Right lobe of liver (tissue), 6 donors: Measurements from ENCODE around the gene FSTL4. TPM values are rescaled to one million over a fixed set of nuclear protein-coding genes. Genes with fewer than 3 reads are reported as not detected.

Experiments
- ATAC-seq, 4 donors: fragments of 200-7000 bp; cut with Tn5 transposase; one replicate each; pipeline ENCODE4 v1.9.1; 2020; ENCODE audit warnings: mild to moderate bottlenecking in 4 of 4, moderate library complexity in 4 of 4
- DNase-seq, 3 donors: peaks; one replicate each; pipeline ENCODE4 v3.0.0-alpha.2; 2020
- H3K27ac ChIP-seq, 3 donors: fragments of 200-600 bp; one replicate each; pipeline ENCODE4 v1.8.0; 2022
- H3K27me3 ChIP-seq, 2 donors: fragments of 200-600 bp; one replicate each; pipeline ENCODE4 v1.8.0; 2022
- H3K36me3 ChIP-seq, 4 donors: fragments of 200-600 bp; sonication (generic) in 1 of 4; one replicate each; pipeline versions ENCODE4 v1.5.1 to v1.8.0; 2017 to 2022; ENCODE audit warnings: control low read depth in 1 of 4
- H3K4me1 ChIP-seq, 4 donors: fragments of 200-600 bp; sonication (generic) in 1 of 4; one replicate each; pipeline versions ENCODE4 v1.5.1 to v1.8.0; 2017 to 2022; ENCODE audit warnings: control low read depth in 1 of 4
- H3K4me3 ChIP-seq, 3 donors: fragments of 200-600 bp; one replicate each; pipeline ENCODE4 v1.8.0; 2022
- H3K9me3 ChIP-seq, 4 donors: fragments of 200-600 bp; sonication (generic) in 1 of 4; one replicate each; pipeline versions ENCODE4 v1.5.1 to v1.8.0; 2017 to 2022; ENCODE audit warnings: control low read depth in 1 of 4
- CTCF ChIP-seq, 4 donors: fragments of 200-600 bp in 3 of 4; fragments of 450-650 bp in 1 of 4; IDR thresholded peaks; one replicate each; pipeline versions ENCODE4 v1.5.1 to v1.8.0; 2016 to 2022; ENCODE audit warnings: antibody characterized with exemption in 4 of 4, mild to moderate bottlenecking in 2 of 4
- POLR2A ChIP-seq: fragments of 450-650 bp; IDR thresholded peaks from one replicate; pipeline ENCODE4 v1.6.1; 2017; ENCODE audit warnings: antibody characterized with exemption, mild to moderate bottlenecking
- WGBS: methylation state at CpG from one replicate; pipeline ENCODE4 v1.1.6; 2018; ENCODE audit warnings: low coverage, low lambda C conversion rate; ENCODE audit not compliant: insufficient coverage; ENCODE audit errors: missing lambda C conversion rate; 5-methylcytosine and 5-hydroxymethylcytosine counted together
- intact Hi-C, 2 donors: fragments of 100-400 bp; cut with DNase I; formaldehyde crosslinking; loops; one replicate each; pipeline versions ENCODE4 v1.11.2 to v1.14.1; 2022
- total RNA-seq, 6 experiments: library from RNA; depleted of rRNA in 2 of 6; stranded (reverse); fragments of >200 nt in 2 of 6; fragmentation: NEBNext Ultra II Directional in 3 of 6; extraction: Animal tissue kit (Norgen Biotek cat#: 25700) in 3 of 6; gene quantifications; one replicate each; pipeline versions ENCODE4 v1.1.0 to v1.2.4, GENCODE V29; 2016 to 2023
- donor health status: DM: no; HTN: yes; CAD: no.
- donor health status: DM: no; HTN: no; CAD: no.
- donor health status: DM: no; HTN: no; CAD: no.
- donor health status: DM: no; HTN: yes; CAD: no.
- donor health status: DM: no; HTN: yes; CAD: no.

The FSTL4 gene
- total RNA-seq, 6 experiments from 2014 or later = 0.62 to 1.3 (median 0.80) TPM; not detected in 3

- Histone ChIP-seq H3K36me3 (no peaks in the 10 kb centered on the region), H3K27me3 (no peaks in the 10 kb centered on the region), H3K9me3 (no peaks in the 10 kb centered on the region), H3K27ac (no peak overlapping the region), H3K4me3 (no peak overlapping the region), H3K4me1 (peaks cover 0 to 15% (median 0%) of the 10 kb centered on the region in 4 donors)
- no peak for DNase-seq
- WGBS = 87% methylated on average over 7 of the region's 8 CpGs
- no peak for TF ChIP-seq POLR2A
- no peak for TF ChIP-seq CTCF (IDR thresholded peaks at IDR 0.05)
- intact Hi-C loops = no loop called here
- ATAC-seq = no peak
Measured at GRCh38 chr5:133236541-133236951, 375.8 kb downstream of the FSTL4 start.

- peaks cover 0 to 15% (median 0%) of the 10 kb centered on the region in 4 donors for H3K4me1 ChIP-seq
- TF ChIP-seq CTCF (IDR thresholded peaks at IDR 0.05) (no peak), POLR2A (no peak)
- no peak for DNase-seq
- no peaks in the 10 kb centered on the region for H3K9me3 ChIP-seq
- H3K36me3 ChIP-seq = no peaks in the 10 kb centered on the region
- no peak overlapping the region for H3K4me3 ChIP-seq
- no peak overlapping the region for H3K27ac ChIP-seq
- intact Hi-C loops = no loop called here
- WGBS = 79% methylated on average over 6 of the region's 9 CpGs
- ATAC-seq = no peak
- no peaks in the 10 kb centered on the region for H3K27me3 ChIP-seq
Measured at GRCh38 chr5:133235696-133236426, 376.5 kb downstream of the FSTL4 start.

GRCh38 chr5:133234911-133235310 is 377.4 kb downstream of the FSTL4 start:
- WGBS = 65% methylated on average over 4 of the region's 6 CpGs

GRCh38 chr5:133234273-133234672 is 378.1 kb downstream of the FSTL4 start:
- Histone ChIP-seq H3K27me3 (no peaks in the 10 kb centered on the region), H3K36me3 (no peaks in the 10 kb centered on the region), H3K4me3 (no peak overlapping the region), H3K4me1 (peaks cover 0 to 15% (median 0%) of the 10 kb centered on the region in 4 donors), H3K9me3 (no peaks in the 10 kb centered on the region), H3K27ac (no peak overlapping the region)
- intact Hi-C loops = no loop called here
- no peak for ATAC-seq
- 71% methylated on average over 1 of the region's 3 CpGs for WGBS
- TF ChIP-seq POLR2A = no peak
- no peak for TF ChIP-seq CTCF (IDR thresholded peaks at IDR 0.05)
- no peak for DNase-seq

More at GRCh38 chr5:133234911-133235310, 377.4 kb downstream of the FSTL4 start:
- Histone ChIP-seq H3K9me3 (no peaks in the 10 kb centered on the region), H3K4me1 (peaks cover 0 to 15% (median 0%) of the 10 kb centered on the region in 4 donors), H3K27ac (no peak overlapping the region), H3K27me3 (no peaks in the 10 kb centered on the region), H3K36me3 (no peaks in the 10 kb centered on the region), H3K4me3 (no peak overlapping the region)
- TF ChIP-seq CTCF (IDR thresholded peaks at IDR 0.05) (no peak), POLR2A (no peak)
- intact Hi-C loops = no loop called here
- no peak for DNase-seq
- ATAC-seq = no peak
